Endometrial microvascular endothelial cells (primary cell): ENCODE data around the gene FRMD4A. TPM values are rescaled to one million over a fixed set of nuclear protein-coding genes. Genes with fewer than 3 reads are reported as not detected.
"Not testable (repeated sequence)": the region's sequence is repeated elsewhere in the genome, so short reads cannot be mapped to it uniquely, and the experiment has no call there.

ENCODE experiments used
- in situ Hi-C: cut with HindIII; loops from 2 replicates; pipeline ENCODE4 v1.10.0; 2017; ENCODE audit warnings: low sequenced_read_pairs, low pct_unique_long_range_greater_than_20kb; ENCODE audit errors: inconsistent ontology term
- total RNA-seq: library from RNA; depleted of rRNA; stranded (reverse); fragments of >200 nt; gene quantifications from one replicate; pipeline ENCODE4 v1.2.3, GENCODE V29; 2015; ENCODE audit errors: inconsistent ontology term

The FRMD4A gene
- total RNA-seq, 1 donor from 2014 or later, result 62.2 TPM

- in situ Hi-C loops, result no loop called here
Measured at GRCh38 chr10:13868528-13869294, 462.0 kb downstream of the FRMD4A start.

DNA sequence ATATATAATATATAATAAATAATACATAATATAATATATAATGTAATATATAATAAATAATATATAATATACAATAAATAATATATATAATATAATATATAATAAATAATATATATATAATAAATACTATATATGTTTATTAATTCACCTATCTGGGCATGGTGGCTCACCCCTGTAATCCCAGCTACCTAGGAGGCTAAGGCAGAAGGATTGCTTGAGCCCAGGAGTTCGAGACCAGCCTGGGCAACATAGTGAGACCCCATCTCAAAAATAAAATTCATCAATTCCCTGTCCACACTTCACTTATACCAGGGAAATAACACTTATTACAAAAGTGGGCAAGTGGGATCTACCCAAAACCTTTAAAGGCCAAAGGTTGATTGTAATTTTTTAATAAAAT is 462.9 kb downstream of the FRMD4A start:
- in situ Hi-C loops, result no loop called here

- in situ Hi-C loops, result no loop called here
Measured at GRCh38 chr10:13865758-13866491, 464.8 kb downstream of the FRMD4A start.

DNA sequence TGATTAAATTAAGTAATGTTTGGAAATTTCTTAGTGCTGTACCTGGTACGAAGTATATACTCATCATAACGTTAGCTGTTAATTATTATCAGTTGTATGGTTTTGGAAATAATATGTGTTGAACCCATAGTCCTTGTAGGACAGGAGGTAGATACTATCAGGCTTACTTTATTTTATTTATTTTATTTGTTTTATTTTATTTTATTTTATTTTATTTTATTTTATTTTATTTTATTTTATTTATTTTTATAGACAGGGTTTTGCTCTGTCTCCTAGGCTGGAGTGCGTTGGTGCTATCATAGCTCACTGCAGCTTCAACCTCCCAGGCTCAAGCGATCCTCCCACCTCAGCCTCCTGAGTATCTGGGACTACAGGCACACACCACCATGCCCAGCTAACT is 465.5 kb downstream of the FRMD4A start:
- in situ Hi-C loops, result not testable (repeated sequence)

DNA sequence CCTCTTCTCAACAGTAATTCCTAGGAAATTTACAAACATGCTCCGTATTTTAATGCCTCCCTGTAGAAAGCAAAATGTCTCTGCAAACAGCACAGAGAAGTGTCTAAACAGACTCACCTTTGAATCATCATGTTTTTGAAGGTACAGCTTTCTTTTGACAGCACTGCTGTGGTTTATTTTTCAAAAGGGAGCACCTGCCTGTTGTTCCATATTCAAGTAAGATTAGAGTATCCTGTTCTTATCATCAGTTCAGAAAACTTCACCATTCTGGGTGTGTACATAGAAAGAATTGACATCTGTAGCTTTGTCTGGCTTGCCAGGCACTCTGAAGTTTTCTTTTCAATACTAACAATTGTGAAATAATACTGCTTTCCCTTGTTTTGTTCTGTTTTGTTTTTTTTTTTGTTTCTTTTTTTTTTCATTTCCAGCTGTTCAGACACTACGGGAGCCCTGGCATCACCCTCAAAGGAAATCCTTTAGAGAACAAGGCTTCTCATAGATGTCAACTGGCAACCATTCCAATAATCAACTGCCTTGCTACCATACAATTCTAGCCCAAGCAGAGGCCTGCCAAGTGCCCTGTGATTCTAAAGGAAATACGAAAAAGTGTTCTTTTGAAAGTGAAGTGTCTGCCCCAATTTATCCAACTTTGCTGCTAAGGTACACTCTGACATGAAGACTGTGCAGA is 468.0 kb downstream of the FRMD4A start:
- in situ Hi-C loops, result no loop called here

- in situ Hi-C loops, result no loop called here
Measured at GRCh38 chr10:13860886-13861285, 469.8 kb downstream of the FRMD4A start.

- in situ Hi-C loops, result no loop called here
Measured at GRCh38 chr10:13859979-13860654, 470.6 kb downstream of the FRMD4A start.

DNA sequence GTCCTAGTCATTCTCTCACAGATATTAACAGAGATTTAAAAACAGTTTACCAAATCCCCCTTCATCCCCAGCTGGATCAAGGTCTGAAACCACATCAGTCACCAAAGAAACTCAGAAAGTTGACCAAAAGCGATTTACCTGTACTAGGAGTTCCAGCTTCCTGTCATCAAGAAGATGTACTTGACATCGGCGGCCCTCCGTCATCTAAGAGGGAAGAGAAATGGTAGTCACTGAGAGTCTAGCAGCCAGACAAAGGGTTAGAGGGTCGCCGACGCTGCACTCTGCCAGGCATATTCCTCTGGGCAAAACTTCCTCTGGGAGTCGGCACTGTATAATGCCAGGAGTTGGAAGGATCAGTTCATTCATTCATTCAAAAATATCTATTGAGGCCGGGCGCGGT is 472.0 kb downstream of the FRMD4A start:
- in situ Hi-C loops, result no loop called here

GRCh38 chr10:13857451-13857850 is 473.3 kb downstream of the FRMD4A start:
- in situ Hi-C loops, result no loop called here

DNA sequence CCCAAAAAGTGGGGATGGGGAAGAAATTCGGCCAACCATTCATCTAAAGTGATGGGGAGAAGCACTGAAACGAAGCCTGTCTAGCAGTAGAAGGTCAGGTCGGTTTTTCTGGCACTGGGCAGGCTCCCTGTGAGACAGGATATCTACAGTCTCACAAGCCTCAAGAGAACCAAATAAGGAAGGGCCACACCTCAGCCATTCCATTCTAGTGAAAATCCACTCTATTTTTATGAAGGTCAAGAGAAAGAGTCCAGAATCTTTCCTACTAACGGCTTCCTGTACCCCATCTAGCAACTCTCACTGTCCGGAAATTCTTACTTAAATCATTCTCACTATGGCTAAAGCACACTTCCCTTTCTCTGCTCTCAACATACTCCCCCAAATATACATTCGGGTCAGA is 476.9 kb downstream of the FRMD4A start:
- in situ Hi-C loops, result no loop called here

GRCh38 chr10:13852872-13853271 is 477.9 kb downstream of the FRMD4A start:
- in situ Hi-C loops, result no loop called here

DNA sequence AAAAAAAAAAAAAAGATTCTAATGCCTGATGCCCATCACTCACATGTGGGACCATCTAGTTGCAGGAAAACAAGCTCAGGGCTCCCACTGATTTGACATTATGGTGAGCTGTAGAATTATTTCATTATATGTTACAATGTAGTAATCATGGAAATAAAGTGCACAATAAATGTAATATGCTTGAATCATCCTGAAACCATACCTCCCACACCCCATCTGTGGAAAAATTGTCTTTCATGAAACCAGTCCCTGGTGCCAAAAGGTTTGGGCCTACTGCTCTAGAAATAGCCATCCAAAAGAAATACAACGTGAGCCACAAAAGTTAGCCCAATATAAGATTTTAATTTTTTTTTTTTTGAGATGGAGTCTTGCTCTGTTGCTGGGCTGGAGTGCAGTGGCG is 478.8 kb downstream of the FRMD4A start:
- in situ Hi-C loops, result no loop called here

GRCh38 chr10:13848520-13849445 is 481.9 kb downstream of the FRMD4A start:
- in situ Hi-C loops, result no loop called here

GRCh38 chr10:13847201-13847631 is 483.5 kb downstream of the FRMD4A start:
- in situ Hi-C loops, result no loop called here

DNA sequence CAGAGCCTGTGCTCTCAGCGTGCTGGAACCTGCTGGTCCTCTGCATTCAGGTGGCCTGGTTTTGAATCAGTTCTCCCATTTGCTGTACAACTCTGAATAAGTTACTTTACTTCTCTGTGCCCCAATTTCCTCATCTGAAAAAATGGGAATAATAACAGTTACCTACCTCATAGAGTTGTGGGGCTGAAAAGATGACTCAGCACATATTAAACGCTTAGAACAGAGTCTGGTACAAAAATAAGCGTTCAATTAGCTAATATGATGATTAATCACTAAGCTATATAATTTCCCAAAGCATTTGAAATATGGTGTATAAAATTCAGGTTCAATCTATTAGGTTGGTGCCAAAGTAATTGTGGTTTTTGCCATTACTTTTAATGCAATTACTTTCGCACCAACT is 484.8 kb downstream of the FRMD4A start:
- in situ Hi-C loops, result no loop called here

GRCh38 chr10:13844651-13845050 is 486.1 kb downstream of the FRMD4A start:
- in situ Hi-C loops, result no loop called here

- in situ Hi-C loops, result no loop called here
Measured at GRCh38 chr10:13842117-13842516, 488.6 kb downstream of the FRMD4A start.

DNA sequence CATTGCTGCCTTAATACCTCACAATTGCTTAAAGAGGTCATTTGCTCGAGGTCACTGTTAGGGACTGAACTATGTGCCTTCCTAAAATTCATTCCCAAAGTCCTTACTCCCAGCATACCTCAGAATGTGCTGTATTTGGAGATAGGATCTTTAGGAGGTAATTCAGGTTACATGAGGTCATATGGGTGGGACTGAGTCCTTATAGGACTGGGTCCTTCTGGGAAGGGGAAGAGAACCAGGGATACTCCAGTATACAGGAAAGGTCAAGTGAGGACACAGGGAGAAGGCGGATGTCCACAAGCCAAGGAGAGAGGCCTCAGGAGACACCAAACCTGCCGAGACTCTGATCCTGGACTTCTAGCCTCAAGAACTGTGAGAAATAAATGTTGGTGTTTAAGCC is 490.7 kb downstream of the FRMD4A start:
- in situ Hi-C loops, result no loop called here
